Keratinocyte (primary cell): ENCODE measurements around the gene FAAP20. TPM values are rescaled to one million over a fixed set of nuclear protein-coding genes. Genes with fewer than 3 reads are reported as not detected.

Source experiments
- DNase-seq: peaks from one replicate; pipeline ENCODE4 v3.0.0-alpha.2; 2011; ENCODE audit warnings: low read depth, missing footprints, low spot score
- FAIRE-seq: peaks from 2 replicates; lab custom pipeline; 2011; peaks lifted over from hg19 to GRCh38; lab: Jason Lieb, UNC
- H2AFZ ChIP-seq: 2 replicates; pipeline ENCODE4 v1.6.0; 2012; ENCODE audit warnings: low read length, control low read depth, inconsistent platforms; ENCODE audit not compliant: control insufficient read depth
- H3K27ac ChIP-seq: 2 replicates; pipeline ENCODE4 v1.5.1; 2011; ENCODE audit warnings: low read length; ENCODE audit not compliant: control insufficient read depth, insufficient read depth
- H3K27me3 ChIP-seq: 3 replicates; pipeline ENCODE4 v1.6.0; 2011; ENCODE audit warnings: low read length; ENCODE audit not compliant: control insufficient read depth, insufficient read depth; ENCODE audit errors: extremely low read depth
- H3K36me3 ChIP-seq, 2 experiments: 2 replicates in 1 of 2; 3 replicates in 1 of 2; pipeline ENCODE4 v1.5.1; 2011; ENCODE audit warnings: low read length in 2 of 2, mild to moderate bottlenecking in 1 of 2; ENCODE audit not compliant: control insufficient read depth in 2 of 2, insufficient read depth in 2 of 2; ENCODE audit errors: extremely low read depth in 1 of 2
- H3K4me1 ChIP-seq: 3 replicates; pipeline ENCODE4 v1.5.1; 2011; ENCODE audit warnings: low read length; ENCODE audit not compliant: control insufficient read depth, insufficient read depth; ENCODE audit errors: extremely low read depth
- H3K4me2 ChIP-seq: 3 replicates; pipeline ENCODE4 v1.6.0; 2011; ENCODE audit warnings: low read depth, low read length; ENCODE audit not compliant: control insufficient read depth, insufficient read depth; ENCODE audit errors: extremely low read depth
- H3K4me3 ChIP-seq, 3 experiments: fragments of 200-600 bp in 1 of 3; sonication (generic) in 1 of 3; 2 replicates in 2 of 3; 3 replicates in 1 of 3; pipeline ENCODE4 v1.5.1; 2011 to 2016; ENCODE audit warnings: low read length in 3 of 3, mild to moderate bottlenecking in 3 of 3, control low read depth in 2 of 3, inconsistent platforms in 1 of 3, low read depth in 1 of 3, mixed read lengths in 1 of 3, mixed run types in 1 of 3, moderate library complexity in 1 of 3; ENCODE audit not compliant: control insufficient read depth in 2 of 3, insufficient read depth in 2 of 3; ENCODE audit errors: extremely low read depth in 1 of 3
- H3K79me2 ChIP-seq: 2 replicates; pipeline ENCODE4 v1.6.0; 2012; ENCODE audit warnings: low read length; ENCODE audit not compliant: control insufficient read depth, insufficient read depth
- H3K9ac ChIP-seq: 3 replicates; pipeline ENCODE4 v1.6.0; 2011; ENCODE audit warnings: low read length; ENCODE audit not compliant: control insufficient read depth, insufficient read depth; ENCODE audit errors: extremely low read depth
- H3K9me1 ChIP-seq: 3 replicates; pipeline ENCODE4 v1.6.0; 2011; ENCODE audit warnings: low read length; ENCODE audit not compliant: control insufficient read depth, insufficient read depth; ENCODE audit errors: extremely low read depth
- H3K9me3 ChIP-seq: 2 replicates; pipeline ENCODE4 v1.5.1; 2012; ENCODE audit warnings: low read depth, low read length; ENCODE audit not compliant: control insufficient read depth
- H4K20me1 ChIP-seq: 3 replicates; pipeline ENCODE4 v1.6.0; 2011; ENCODE audit warnings: low read length; ENCODE audit not compliant: control insufficient read depth, insufficient read depth; ENCODE audit errors: extremely low read depth
- EZH2 ChIP-seq: IDR thresholded peaks from one replicate; pipeline ENCODE4 v1.6.1; 2012; ENCODE audit warnings: inconsistent platforms, mild to moderate bottlenecking, low read length, moderate library complexity
- dilution Hi-C: fragments of 300-500 bp; cut with MboI; formaldehyde crosslinking; loops from one replicate; pipeline ENCODE4 v1.7.0; 2020; ENCODE audit warnings: low sequenced_read_pairs; ENCODE audit not compliant: extremely low pct_ligation_motif_present
- polyA plus RNA-seq, 5 experiments: library from polyadenylated mRNA; depleted of rRNA in 3 of 5; stranded (reverse) in 3 of 5; stranded (forward) in 1 of 5; unstranded in 1 of 5; fragments of >200 nt; gene quantifications; 1 replicate in 1 of 5; 2 replicates in 3 of 5; 3 replicates in 1 of 5; pipeline versions ENCODE4 v1.2.1 to v1.2.3, GENCODE V29; 2011 to 2012; ENCODE audit warnings: missing spikeins in 2 of 5, low read depth in 1 of 5, low replicate concordance in 1 of 5
- TF ChIP-seq, protein P1 (sequence below), 3 experiments: IDR thresholded peaks in 1 of 3; conservative IDR thresholded peaks in 1 of 3; optimal IDR thresholded peaks in 1 of 3; 2 replicates in 2 of 3; 3 replicates in 1 of 3; pipeline versions ENCODE3 to v1.5.1; 2011; ENCODE audit warnings: low read length in 3 of 3, mild to moderate bottlenecking in 3 of 3, moderate library complexity in 2 of 3, control low read depth in 1 of 3, inconsistent platforms in 1 of 3; ENCODE audit not compliant: insufficient read depth in 2 of 3; ENCODE audit errors: extremely low read depth in 1 of 3

The FAAP20 gene
- polyA plus RNA-seq, 1 donor (not counting 4 experiments of a cell fraction or from before 2014, with no cell fraction given) = 7.3 TPM

- H3K4me3 ChIP-seq = no peak overlapping the region
- H3K79me2 ChIP-seq = peaks cover 3% of the 10 kb centered on the region
- TF ChIP-seq EZH2 = no peak
- TF ChIP-seq, protein P1, sequence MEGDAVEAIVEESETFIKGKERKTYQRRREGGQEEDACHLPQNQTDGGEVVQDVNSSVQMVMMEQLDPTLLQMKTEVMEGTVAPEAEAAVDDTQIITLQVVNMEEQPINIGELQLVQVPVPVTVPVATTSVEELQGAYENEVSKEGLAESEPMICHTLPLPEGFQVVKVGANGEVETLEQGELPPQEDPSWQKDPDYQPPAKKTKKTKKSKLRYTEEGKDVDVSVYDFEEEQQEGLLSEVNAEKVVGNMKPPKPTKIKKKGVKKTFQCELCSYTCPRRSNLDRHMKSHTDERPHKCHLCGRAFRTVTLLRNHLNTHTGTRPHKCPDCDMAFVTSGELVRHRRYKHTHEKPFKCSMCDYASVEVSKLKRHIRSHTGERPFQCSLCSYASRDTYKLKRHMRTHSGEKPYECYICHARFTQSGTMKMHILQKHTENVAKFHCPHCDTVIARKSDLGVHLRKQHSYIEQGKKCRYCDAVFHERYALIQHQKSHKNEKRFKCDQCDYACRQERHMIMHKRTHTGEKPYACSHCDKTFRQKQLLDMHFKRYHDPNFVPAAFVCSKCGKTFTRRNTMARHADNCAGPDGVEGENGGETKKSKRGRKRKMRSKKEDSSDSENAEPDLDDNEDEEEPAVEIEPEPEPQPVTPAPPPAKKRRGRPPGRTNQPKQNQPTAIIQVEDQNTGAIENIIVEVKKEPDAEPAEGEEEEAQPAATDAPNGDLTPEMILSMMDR (optimal IDR thresholded peaks at IDR 0.05 in 1 of 3, IDR thresholded peaks at IDR 0.05 in 1 of 3, conservative IDR thresholded peaks at IDR 0.05 in 1 of 3; ENCODE audit: extremely low read depth in 1 of 3, insufficient read depth in 2 of 3, low read length in 3 of 3) = no peak
- H3K27me3 ChIP-seq = no peaks in the 10 kb centered on the region
- peaks cover 4% of the 10 kb centered on the region for H3K4me1 ChIP-seq
- DNase-seq (no peak), FAIRE-seq (no peak)
- H3K9me1 ChIP-seq = no peaks in the 10 kb centered on the region
- H3K36me3 ChIP-seq = peaks cover 0 to 8% of the 10 kb centered on the region in 2 experiments
- H3K9me3 ChIP-seq = no peaks in the 10 kb centered on the region
- H3K9ac ChIP-seq = no peak overlapping the region
- H4K20me1 ChIP-seq = peaks cover 4% of the 10 kb centered on the region
- no peak overlapping the region for H2AFZ ChIP-seq
- no peak overlapping the region for H3K4me2 ChIP-seq
- no peak overlapping the region for H3K27ac ChIP-seq
- dilution Hi-C loops = no loop called here
These were observed 6.2 kb downstream of the FAAP20 start for GRCh38 chr1:2188336-2188735.

DNA sequence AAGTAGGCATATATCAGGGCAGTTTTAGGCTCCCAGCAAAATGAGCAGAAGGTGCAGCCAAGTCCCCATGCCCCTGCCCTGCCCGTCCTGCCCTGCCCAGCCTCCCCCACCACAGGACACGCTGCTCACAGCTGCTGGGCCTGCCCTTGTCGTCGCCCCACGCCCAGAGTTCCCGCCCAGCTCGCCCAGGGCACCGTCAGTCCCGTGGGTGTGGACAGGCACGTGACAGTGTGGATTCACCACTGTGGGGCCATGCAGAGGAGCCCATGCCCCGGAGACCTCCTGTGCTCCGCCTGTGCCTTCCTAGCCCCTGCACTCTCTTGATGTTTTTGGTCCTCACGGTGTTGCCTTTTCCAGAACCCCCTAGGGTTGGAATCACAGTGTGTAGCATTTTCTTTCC, 7.0 kb downstream of the FAAP20 start:
- no peaks in the 10 kb centered on the region for H3K27me3 ChIP-seq
- H4K20me1 ChIP-seq = peaks cover 4% of the 10 kb centered on the region
- peaks cover 0 to 8% of the 10 kb centered on the region in 2 experiments for H3K36me3 ChIP-seq
- peaks cover 3% of the 10 kb centered on the region for H3K79me2 ChIP-seq
- H3K4me2 ChIP-seq = no peak overlapping the region
- no peak for DNase-seq
- no peak overlapping the region for H3K9ac ChIP-seq
- H3K4me3 ChIP-seq = no peak overlapping the region
- dilution Hi-C loops = no loop called here
- H3K9me1 ChIP-seq = no peaks in the 10 kb centered on the region
- H3K9me3 ChIP-seq = no peaks in the 10 kb centered on the region
- H2AFZ ChIP-seq = no peak overlapping the region
- H3K27ac ChIP-seq = no peak overlapping the region
- peaks cover 3% of the 10 kb centered on the region for H3K4me1 ChIP-seq
- no peak for TF ChIP-seq EZH2
- TF ChIP-seq, protein P1 (optimal IDR thresholded peaks at IDR 0.05 in 1 of 3, IDR thresholded peaks at IDR 0.05 in 1 of 3, conservative IDR thresholded peaks at IDR 0.05 in 1 of 3; ENCODE audit: extremely low read depth in 1 of 3, insufficient read depth in 2 of 3, low read length in 3 of 3) = no peak
- FAIRE-seq = no peak
